Mammary epithelial cell (primary cell): ENCODE data around the gene FBXO5.

Experiments used
- CTCF ChIP-seq, 2 donors: IDR thresholded peaks in 1 of 2; conservative IDR thresholded peaks in 1 of 2; 2 replicates each; pipeline ENCODE4 v1.5.1; 2011 to 2012; ENCODE audit warnings: inconsistent platforms in 2 of 2, low read length in 2 of 2, mild to moderate bottlenecking in 2 of 2, control low read depth in 1 of 2, low read depth in 1 of 2; ENCODE audit not compliant: insufficient read depth in 1 of 2; ENCODE audit errors: extremely low read depth in 1 of 2
- EZH2 ChIP-seq: IDR thresholded peaks from 2 replicates; pipeline ENCODE4 v1.6.1; 2012; ENCODE audit warnings: low read length, inconsistent platforms, borderline replicate concordance

- TF ChIP-seq CTCF (conservative IDR thresholded peaks at IDR 0.05 in 1 of 2, IDR thresholded peaks at IDR 0.05 in 1 of 2; ENCODE audit: extremely low read depth in 1 of 2, insufficient read depth in 1 of 2, low read depth in 1 of 2, low read length in 2 of 2) (no peak), EZH2 (no peak)
Measured at GRCh38 chr6:152932865-152933264, 50.0 kb downstream of the FBXO5 start.
